ENCODE measurements around the gene ATF4.

DNA sequence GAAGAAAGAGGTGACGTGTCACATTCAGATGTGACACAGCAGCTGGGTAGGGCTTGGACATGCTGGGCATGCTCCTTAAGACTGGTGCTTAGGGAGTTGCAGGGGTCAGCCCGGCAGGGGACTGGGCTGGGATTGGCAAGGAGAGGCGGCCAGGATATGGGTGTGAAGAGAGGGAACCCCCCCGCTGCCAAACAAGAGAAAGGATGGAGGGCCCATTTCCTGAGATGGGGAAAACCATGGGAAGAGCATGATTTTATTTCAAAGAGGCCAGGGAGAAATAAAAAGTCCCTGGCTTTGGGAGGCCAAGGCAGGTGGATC is 5.3 kb downstream of the ATF4 start:
- TF ChIP-seq POLR2A (IDR thresholded peaks at IDR 0.05; ENCODE audit: borderline replicate concordance, extremely low read depth, insufficient read depth, insufficient read length): no peak
- TF ChIP-seq, protein P1, sequence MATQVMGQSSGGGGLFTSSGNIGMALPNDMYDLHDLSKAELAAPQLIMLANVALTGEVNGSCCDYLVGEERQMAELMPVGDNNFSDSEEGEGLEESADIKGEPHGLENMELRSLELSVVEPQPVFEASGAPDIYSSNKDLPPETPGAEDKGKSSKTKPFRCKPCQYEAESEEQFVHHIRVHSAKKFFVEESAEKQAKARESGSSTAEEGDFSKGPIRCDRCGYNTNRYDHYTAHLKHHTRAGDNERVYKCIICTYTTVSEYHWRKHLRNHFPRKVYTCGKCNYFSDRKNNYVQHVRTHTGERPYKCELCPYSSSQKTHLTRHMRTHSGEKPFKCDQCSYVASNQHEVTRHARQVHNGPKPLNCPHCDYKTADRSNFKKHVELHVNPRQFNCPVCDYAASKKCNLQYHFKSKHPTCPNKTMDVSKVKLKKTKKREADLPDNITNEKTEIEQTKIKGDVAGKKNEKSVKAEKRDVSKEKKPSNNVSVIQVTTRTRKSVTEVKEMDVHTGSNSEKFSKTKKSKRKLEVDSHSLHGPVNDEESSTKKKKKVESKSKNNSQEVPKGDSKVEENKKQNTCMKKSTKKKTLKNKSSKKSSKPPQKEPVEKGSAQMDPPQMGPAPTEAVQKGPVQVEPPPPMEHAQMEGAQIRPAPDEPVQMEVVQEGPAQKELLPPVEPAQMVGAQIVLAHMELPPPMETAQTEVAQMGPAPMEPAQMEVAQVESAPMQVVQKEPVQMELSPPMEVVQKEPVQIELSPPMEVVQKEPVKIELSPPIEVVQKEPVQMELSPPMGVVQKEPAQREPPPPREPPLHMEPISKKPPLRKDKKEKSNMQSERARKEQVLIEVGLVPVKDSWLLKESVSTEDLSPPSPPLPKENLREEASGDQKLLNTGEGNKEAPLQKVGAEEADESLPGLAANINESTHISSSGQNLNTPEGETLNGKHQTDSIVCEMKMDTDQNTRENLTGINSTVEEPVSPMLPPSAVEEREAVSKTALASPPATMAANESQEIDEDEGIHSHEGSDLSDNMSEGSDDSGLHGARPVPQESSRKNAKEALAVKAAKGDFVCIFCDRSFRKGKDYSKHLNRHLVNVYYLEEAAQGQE (IDR thresholded peaks at IDR 0.05; ENCODE audit: low read depth): no peak
- no peak for TF ChIP-seq JUND (IDR thresholded peaks at IDR 0.05)
- TF ChIP-seq, protein P2, sequence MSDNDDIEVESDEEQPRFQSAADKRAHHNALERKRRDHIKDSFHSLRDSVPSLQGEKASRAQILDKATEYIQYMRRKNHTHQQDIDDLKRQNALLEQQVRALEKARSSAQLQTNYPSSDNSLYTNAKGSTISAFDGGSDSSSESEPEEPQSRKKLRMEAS (IDR thresholded peaks at IDR 0.05): no peak
- no peak for TF ChIP-seq CTCF (IDR thresholded peaks at IDR 0.05 in 2 of 3, conservative IDR thresholded peaks at IDR 0.05 in 1 of 3; ENCODE audit: borderline replicate concordance in 1 of 3, insufficient read depth in 1 of 3, low read depth in 2 of 3, low read length in 2 of 3)
- no peak for TF ChIP-seq POLR2AphosphoS5 (IDR thresholded peaks at IDR 0.05; ENCODE audit: low read depth, low read length)
- no peak for TF ChIP-seq TCF7L2 (IDR thresholded peaks at IDR 0.05; ENCODE audit: borderline replicate concordance, extremely low read depth, insufficient read depth, insufficient read length)
- TF ChIP-seq YY1 (IDR thresholded peaks at IDR 0.05; ENCODE audit: extremely low read depth, insufficient replicate concordance, low read depth, low read length): no peak
- TF ChIP-seq EZH2 (IDR thresholded peaks at IDR 0.05): no peak
